GF-D8 (cell line): ENCODE data around the gene CCDC89.

Experiments used
- DNase-seq: peaks from one replicate; lab custom pipeline; 2025; lab: John Stamatoyannopoulos, UW

Gene CCDC89

GRCh38 chr11:85652786-85653447 is 33.1 kb downstream of the CCDC89 start:
- DNase-seq, result no peak

DNA sequence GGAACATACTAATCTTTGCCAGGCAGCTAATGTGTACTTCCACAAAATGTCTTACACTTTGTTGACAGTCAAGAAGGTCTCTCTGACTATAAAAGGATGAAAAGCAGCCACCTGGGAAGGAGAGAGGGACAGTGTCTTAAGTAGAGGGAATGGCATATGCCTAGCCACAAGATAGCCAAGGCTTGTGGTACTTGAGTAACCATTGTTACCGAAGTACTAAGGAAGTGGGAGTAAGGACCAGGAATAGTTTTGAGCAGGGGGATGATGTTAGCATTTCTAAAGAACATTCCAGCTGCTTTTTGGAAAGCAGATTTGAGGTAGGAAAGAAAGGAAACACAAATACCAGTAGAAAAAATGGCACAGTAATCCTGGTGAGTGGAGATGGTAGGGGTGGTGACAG is 34.9 kb downstream of the CCDC89 start:
- DNase-seq, result no peak

- DNase-seq, result peak; percentile 75
Observed at GRCh38 chr11:85647604-85648299, 38.2 kb downstream of the CCDC89 start, which contains the start of gene TMEM126A. Gene TMEM126A (plus strand): TSS chr11:85647967. CDS start chr11:85650256, 2,289 bp downstream.

DNA sequence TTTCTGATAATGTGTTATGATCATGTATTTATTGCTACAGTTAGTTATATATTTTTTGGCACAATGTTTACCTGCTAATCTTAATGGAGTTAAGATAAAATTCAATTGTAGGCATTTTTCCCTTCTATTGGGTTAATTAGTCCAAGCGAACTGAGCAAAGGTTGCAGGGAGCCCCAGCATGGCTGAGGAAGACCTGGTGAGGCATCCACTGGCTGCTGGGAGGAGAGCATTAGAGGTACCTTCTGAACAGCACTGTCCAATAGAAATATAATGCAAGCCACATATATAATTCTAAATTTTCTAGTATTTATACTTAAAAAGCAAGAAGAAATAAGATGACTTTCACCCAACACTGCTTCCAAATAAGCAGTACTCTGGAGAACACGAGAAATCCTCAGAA is 38.9 kb downstream of the CCDC89 start:
- no peak for DNase-seq

GRCh38 chr11:85643191-85643614 is 42.8 kb downstream of the CCDC89 start:
- DNase-seq, result no peak

- DNase-seq, result no peak
Observed at GRCh38 chr11:85634747-85635146, 51.2 kb downstream of the CCDC89 start.
